Activated T-helper 17 cell treated with anti-CD3 and anti-CD28 coated beads, Interleukin-2, amount 50 U/mL, for 72 hours (primary cell): ENCODE measurements around the gene NRARP. TPM values are rescaled to one million over a fixed set of nuclear protein-coding genes. Genes with fewer than 3 reads are reported as not detected.

Source experiments
- ATAC-seq: fragments of 150-1000 bp; cut with Tn5 transposase; replicated peaks from 2 replicates; pipeline ENCODE4 v1.10.0; 2021; ENCODE audit warnings: mild to moderate bottlenecking, moderate library complexity
- H3K27ac Mint-ChIP-seq: one replicate; pipeline ENCODE4 v1.8.0; 2022; ENCODE audit warnings: mixed read lengths
- H3K27me3 Mint-ChIP-seq: one replicate; pipeline ENCODE4 v1.8.0; 2022; ENCODE audit warnings: mixed read lengths
- H3K36me3 Mint-ChIP-seq: one replicate; pipeline ENCODE4 v1.8.0; 2022; ENCODE audit warnings: low read depth, mild to moderate bottlenecking, mixed read lengths
- H3K4me1 Mint-ChIP-seq: one replicate; pipeline ENCODE4 v1.8.0; 2022; ENCODE audit warnings: mixed read lengths
- H3K4me3 Mint-ChIP-seq: one replicate; pipeline ENCODE4 v1.8.0; 2022; ENCODE audit warnings: mild to moderate bottlenecking, mixed read lengths
- H3K9me3 Mint-ChIP-seq: one replicate; pipeline ENCODE4 v1.8.0; 2022; ENCODE audit warnings: mixed read lengths
- total RNA-seq, 2 donors: library from RNA; stranded (reverse); gene quantifications; one replicate each; pipeline ENCODE4 v1.2.3, GENCODE V29; 2022

Gene NRARP
- total RNA-seq, 2 donors from 2014 or later: 0.66 to 0.86 TPM

GRCh38 chr9:137256856-137257255 lies 45.2 kb downstream of the NRARP start:
- Mint-ChIP-seq H3K4me1 (peaks cover 4% of the 10 kb centered on the region), H3K4me3 (peak overlapping the region; percentile 85), H3K27ac (no peak overlapping the region), H3K9me3 (no peaks in the 10 kb centered on the region), H3K36me3 (peaks cover 45% of the 10 kb centered on the region), H3K27me3 (no peaks in the 10 kb centered on the region)
- no peak for ATAC-seq

- H3K27ac Mint-ChIP-seq: no peak overlapping the region
- H3K4me1 Mint-ChIP-seq: peaks cover 4% of the 10 kb centered on the region
- peaks cover 40% of the 10 kb centered on the region for H3K36me3 Mint-ChIP-seq
- no peaks in the 10 kb centered on the region for H3K27me3 Mint-ChIP-seq
- H3K9me3 Mint-ChIP-seq: no peaks in the 10 kb centered on the region
- no peak for ATAC-seq
- H3K4me3 Mint-ChIP-seq: peak overlapping the region; percentile 85
These were observed 45.7 kb downstream of the NRARP start for GRCh38 chr9:137256362-137256761.

- Mint-ChIP-seq H3K27me3 (no peaks in the 10 kb centered on the region), H3K4me1 (peaks cover 4% of the 10 kb centered on the region), H3K4me3 (peak overlapping the region; percentile 85), H3K9me3 (no peaks in the 10 kb centered on the region), H3K27ac (no peak overlapping the region), H3K36me3 (peaks cover 40% of the 10 kb centered on the region)
- ATAC-seq: no peak
These were observed 46.5 kb downstream of the NRARP start for GRCh38 chr9:137255448-137256114.

- peak; percentile 89 for ATAC-seq
- Mint-ChIP-seq H3K4me3 (peak within 1 kb of the TSS; percentile 85), H3K9me3 (no peaks in the 10 kb centered on the region), H3K4me1 (peaks cover 4% of the 10 kb centered on the region), H3K27ac (peak within 1 kb of the TSS; percentile 76), H3K27me3 (no peaks in the 10 kb centered on the region), H3K36me3 (peaks cover 40% of the 10 kb centered on the region)
These were observed 47.2 kb downstream of the NRARP start, which contains the start of gene NELFB for GRCh38 chr9:137254624-137255447. TSS of gene NELFB (plus strand) at chr9:137255327.

- Mint-ChIP-seq H3K36me3 (peaks cover 35% of the 10 kb centered on the region), H3K4me3 (peak overlapping the region; percentile 85), H3K4me1 (peaks cover 4% of the 10 kb centered on the region), H3K27me3 (no peaks in the 10 kb centered on the region), H3K27ac (peak overlapping the region; percentile 76), H3K9me3 (no peaks in the 10 kb centered on the region)
- ATAC-seq: no peak
These were observed 48.1 kb downstream of the NRARP start for GRCh38 chr9:137253717-137254623.

- Mint-ChIP-seq H3K27me3 (no peaks in the 10 kb centered on the region), H3K4me1 (peaks cover 4% of the 10 kb centered on the region), H3K27ac (no peak overlapping the region), H3K4me3 (no peak overlapping the region), H3K36me3 (peaks cover 24% of the 10 kb centered on the region), H3K9me3 (no peaks in the 10 kb centered on the region)
- ATAC-seq: no peak
These were observed 49.2 kb downstream of the NRARP start for GRCh38 chr9:137252555-137253506.

GRCh38 chr9:137251490-137252268 lies 50.4 kb downstream of the NRARP start:
- Mint-ChIP-seq H3K4me3 (no peak overlapping the region), H3K27ac (no peak overlapping the region), H3K4me1 (peaks cover 4% of the 10 kb centered on the region), H3K36me3 (peaks cover 12% of the 10 kb centered on the region), H3K9me3 (no peaks in the 10 kb centered on the region), H3K27me3 (no peaks in the 10 kb centered on the region)
- ATAC-seq: no peak

GRCh38 chr9:137251194-137251461 lies 50.9 kb downstream of the NRARP start, which contains the start of gene STPG3:
TSS of gene STPG3 (plus strand) at chr9:137251286. CDS start at chr9:137251287, 1 bp downstream.
- ATAC-seq: no peak
- Mint-ChIP-seq H3K27ac (no peak within 1 kb of the TSS), H3K9me3 (no peaks in the 10 kb centered on the region), H3K4me3 (no peak within 1 kb of the TSS), H3K27me3 (no peaks in the 10 kb centered on the region), H3K4me1 (peaks cover 4% of the 10 kb centered on the region), H3K36me3 (peaks cover 7% of the 10 kb centered on the region)

- H3K4me1 Mint-ChIP-seq: peaks cover 4% of the 10 kb centered on the region
- no peak overlapping the region for H3K27ac Mint-ChIP-seq
- no peaks in the 10 kb centered on the region for H3K9me3 Mint-ChIP-seq
- no peak for ATAC-seq
- H3K4me3 Mint-ChIP-seq: no peak overlapping the region
- H3K27me3 Mint-ChIP-seq: no peaks in the 10 kb centered on the region
- peaks cover 6% of the 10 kb centered on the region for H3K36me3 Mint-ChIP-seq
These were observed 51.5 kb downstream of the NRARP start for GRCh38 chr9:137250329-137251193.

Other genes starting within 250 kb of the NRARP start
- gene ENTPD2, start 248.2 kb downstream of the NRARP start, total RNA-seq: under 1 TPM; 0.39 to 0.69 TPM
- 10 to 100 TPM in 1 of 2 donors, 1 to 10 TPM in 1; 5.6 to 21.9 TPM for gene SAPCD2, start 231.7 kb downstream of the NRARP start, total RNA-seq
- 10 to 100 TPM; 27.9 to 33.0 TPM for gene UAP1L1, start 224.8 kb downstream of the NRARP start, total RNA-seq
- 10 to 100 TPM; 38.2 to 67.6 TPM for gene MAN1B1, start 215.3 kb downstream of the NRARP start, total RNA-seq
- gene DPP7, start 187.5 kb downstream of the NRARP start, total RNA-seq: 100 to 1,000 TPM; 219 to 255 TPM
- 1 to 10 TPM in 1 of 2 donors, under 1 TPM in 1; 0.06 to 1.2 TPM for gene GRIN1, start 163.1 kb downstream of the NRARP start, total RNA-seq
- gene LRRC26, start 132.2 kb downstream of the NRARP start, total RNA-seq: not detected
- not detected for gene TMEM210, start 130.2 kb downstream of the NRARP start, total RNA-seq
- 10 to 100 TPM; 50.6 to 53.1 TPM for gene ANAPC2, start 113.7 kb downstream of the NRARP start, total RNA-seq
- gene SSNA1, start 113.6 kb downstream of the NRARP start, total RNA-seq: 10 to 100 TPM; 43.7 to 84.7 TPM
- 1 to 10 TPM; 5.5 to 9.4 TPM for gene TPRN, start 101.5 kb downstream of the NRARP start, total RNA-seq
- gene TMEM203, start 96.6 kb downstream of the NRARP start, total RNA-seq: 10 to 100 TPM; 19.3 to 27.3 TPM
- gene NDOR1, start 96.6 kb downstream of the NRARP start, total RNA-seq: 10 to 100 TPM; 20.5 to 40.2 TPM
- gene RNF208, start 80.0 kb downstream of the NRARP start, total RNA-seq: 1 to 10 TPM; 3.5 to 7.4 TPM
- under 1 TPM; 0.32 to 0.40 TPM for gene CYSRT1, start 77.1 kb downstream of the NRARP start, total RNA-seq
- gene RNF224, start 74.8 kb downstream of the NRARP start, total RNA-seq: under 1 TPM in 1 of 2 donors, not detected in 1; 0.17 TPM
- not detected for gene SLC34A3, start 71.4 kb downstream of the NRARP start, total RNA-seq
- 100 to 1,000 TPM; 232 to 372 TPM for gene TUBB4B, start 61.0 kb downstream of the NRARP start, total RNA-seq
- not detected for gene STPG3, start 51.0 kb downstream of the NRARP start, total RNA-seq
- gene NELFB, start 46.9 kb downstream of the NRARP start, total RNA-seq: 10 to 100 TPM; 43.6 to 78.0 TPM
- gene TOR4A, start 24.5 kb downstream of the NRARP start, total RNA-seq: 10 to 100 TPM in 1 of 2 donors, 1 to 10 TPM in 1; 4.9 to 11.5 TPM
- gene EXD3, start 120.9 kb upstream of the NRARP start, total RNA-seq: 1 to 10 TPM; 8.8 to 10.0 TPM
- gene NOXA1, start 121.1 kb upstream of the NRARP start, total RNA-seq: under 1 TPM; 0.39 to 0.58 TPM
- gene ENTPD8, start 139.1 kb upstream of the NRARP start, total RNA-seq: not detected
- gene NSMF, start 157.1 kb upstream of the NRARP start, total RNA-seq: 10 to 100 TPM; 26.6 to 35.5 TPM
- 1 to 10 TPM; 2.9 to 5.1 TPM for gene PNPLA7, start 248.1 kb upstream of the NRARP start, total RNA-seq
- 10 to 100 TPM; 23.3 to 45.5 TPM for gene MRPL41, start 249.6 kb upstream of the NRARP start, total RNA-seq